ENCODE data around the gene CPNE9. TPM values are rescaled to one million over a fixed set of nuclear protein-coding genes. Genes with fewer than 3 reads are reported as not detected.

CPNE9 gene
- total RNA-seq, 2 donors from 2014 or later: 0.15 to 0.62 TPM

- Mint-ChIP-seq H3K4me3 (no peak overlapping the region), H3K27ac (no peak overlapping the region), H3K4me1 (no peaks in the 10 kb centered on the region), H3K27me3 (ENCODE audit: insufficient read depth) (peaks cover 36% of the 10 kb centered on the region), H3K36me3 (ENCODE audit: low read depth) (no peaks in the 10 kb centered on the region), H3K9me3 (no peaks in the 10 kb centered on the region)
- peaks cover 31% of the 10 kb centered on the region for H3K27me3 ChIP-seq (ENCODE audit: control insufficient read depth, insufficient read depth, low read length, poor library complexity, severe bottlenecking)
- no peak overlapping the region for H3K27ac ChIP-seq (ENCODE audit: low read depth, low read length)
- H3K9ac ChIP-seq (ENCODE audit: extremely low read depth, low read length, poor library complexity, severe bottlenecking): no peak overlapping the region
- 85 to 93% methylated on average over 3 of the region's 3 CpGs for WGBS, 2 experiments (ENCODE audit: insufficient coverage in 1 of 2, insufficient read length in 1 of 2)
- DNase-seq: no peak
- no peaks in the 10 kb centered on the region for H3K36me3 ChIP-seq (ENCODE audit: control insufficient read depth, insufficient read depth, low read length)
- H3K4me1 ChIP-seq (ENCODE audit: control insufficient read depth, insufficient read depth, low read length): no peaks in the 10 kb centered on the region
- no peak overlapping the region for H3K4me3 ChIP-seq (ENCODE audit: low read length)
- no peaks in the 10 kb centered on the region for H3K9me3 ChIP-seq (ENCODE audit: control insufficient read depth, low read length)
- no peak for TF ChIP-seq CTCF (conservative IDR thresholded peaks at IDR 0.05)
Observed at GRCh38 chr3:9710174-9710739, 6.6 kb downstream of the CPNE9 start.

GRCh38 chr3:9712415-9712814 is 8.8 kb downstream of the CPNE9 start:
- Histone ChIP-seq H3K9ac (ENCODE audit: extremely low read depth, low read length, poor library complexity, severe bottlenecking) (no peak overlapping the region), H3K4me3 (ENCODE audit: low read length) (no peak overlapping the region), H3K27me3 (ENCODE audit: control insufficient read depth, insufficient read depth, low read length, poor library complexity, severe bottlenecking) (peaks cover 17% of the 10 kb centered on the region), H3K36me3 (ENCODE audit: control insufficient read depth, insufficient read depth, low read length) (no peaks in the 10 kb centered on the region), H3K27ac (ENCODE audit: low read depth, low read length) (no peak overlapping the region), H3K9me3 (ENCODE audit: control insufficient read depth, low read length) (no peaks in the 10 kb centered on the region), H3K4me1 (ENCODE audit: control insufficient read depth, insufficient read depth, low read length) (no peaks in the 10 kb centered on the region)
- Mint-ChIP-seq H3K4me1 (no peaks in the 10 kb centered on the region), H3K27me3 (ENCODE audit: insufficient read depth) (peaks cover 22% of the 10 kb centered on the region), H3K36me3 (ENCODE audit: low read depth) (no peaks in the 10 kb centered on the region), H3K27ac (no peak overlapping the region), H3K9me3 (no peaks in the 10 kb centered on the region), H3K4me3 (no peak overlapping the region)
- WGBS, 2 experiments (ENCODE audit: insufficient coverage in 1 of 2, insufficient read length in 1 of 2): 82 to 90% methylated on average over 2 of the region's 2 CpGs
- DNase-seq: no peak
- TF ChIP-seq CTCF (conservative IDR thresholded peaks at IDR 0.05): no peak

GRCh38 chr3:9713142-9713541 is 9.5 kb downstream of the CPNE9 start:
- Mint-ChIP-seq H3K27ac (no peak overlapping the region), H3K27me3 (ENCODE audit: insufficient read depth) (peaks cover 21% of the 10 kb centered on the region), H3K4me1 (no peaks in the 10 kb centered on the region), H3K9me3 (no peaks in the 10 kb centered on the region), H3K36me3 (ENCODE audit: low read depth) (no peaks in the 10 kb centered on the region), H3K4me3 (no peak overlapping the region)
- Histone ChIP-seq H3K4me3 (ENCODE audit: low read length) (no peak overlapping the region), H3K9me3 (ENCODE audit: control insufficient read depth, low read length) (no peaks in the 10 kb centered on the region), H3K27me3 (ENCODE audit: control insufficient read depth, insufficient read depth, low read length, poor library complexity, severe bottlenecking) (peaks cover 17% of the 10 kb centered on the region), H3K4me1 (ENCODE audit: control insufficient read depth, insufficient read depth, low read length) (no peaks in the 10 kb centered on the region), H3K9ac (ENCODE audit: extremely low read depth, low read length, poor library complexity, severe bottlenecking) (no peak overlapping the region), H3K27ac (ENCODE audit: low read depth, low read length) (no peak overlapping the region), H3K36me3 (ENCODE audit: control insufficient read depth, insufficient read depth, low read length) (no peaks in the 10 kb centered on the region)
- no peak for DNase-seq
- 81 to 89% methylated on average over 4 of the region's 4 CpGs for WGBS, 2 experiments (ENCODE audit: insufficient coverage in 1 of 2, insufficient read length in 1 of 2)
- no peak for TF ChIP-seq CTCF (conservative IDR thresholded peaks at IDR 0.05)
